CD1c-positive myeloid dendritic cell (primary cell): Measurements from ENCODE around the gene AUP1.
A peak's percentile ranks its signal among the peaks of the same experiment; 100 is the strongest.

Source experiments
- DNase-seq: peaks from one replicate; pipeline ENCODE4 v3.0.0-alpha.2; 2016; ENCODE audit errors: extremely low spot score

AUP1 gene

GRCh38 chr2:74535440-74535965, 6.0 kb upstream of the AUP1 start:
- no peak for DNase-seq

DNA sequence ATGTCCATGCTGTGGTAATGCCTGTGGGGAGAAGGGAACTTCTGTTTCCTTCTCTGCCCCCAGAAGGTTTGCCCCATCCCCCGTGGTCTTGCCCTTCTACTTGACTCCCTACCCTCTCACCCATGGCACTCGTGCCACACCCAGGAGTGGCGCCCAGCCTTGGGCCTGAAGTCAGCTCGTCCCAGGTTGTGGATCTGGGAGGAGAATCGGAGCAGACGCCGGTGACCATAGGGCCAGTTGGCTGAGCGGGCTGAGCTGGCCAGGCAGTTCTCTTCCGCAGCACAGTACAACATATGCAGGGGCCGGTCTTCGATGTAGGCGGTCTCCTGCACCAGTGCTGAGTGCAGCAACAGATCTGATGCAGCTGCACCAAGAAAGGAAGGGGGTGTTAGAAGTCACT, 4.9 kb upstream of the AUP1 start:
- DNase-seq = no peak

DNA sequence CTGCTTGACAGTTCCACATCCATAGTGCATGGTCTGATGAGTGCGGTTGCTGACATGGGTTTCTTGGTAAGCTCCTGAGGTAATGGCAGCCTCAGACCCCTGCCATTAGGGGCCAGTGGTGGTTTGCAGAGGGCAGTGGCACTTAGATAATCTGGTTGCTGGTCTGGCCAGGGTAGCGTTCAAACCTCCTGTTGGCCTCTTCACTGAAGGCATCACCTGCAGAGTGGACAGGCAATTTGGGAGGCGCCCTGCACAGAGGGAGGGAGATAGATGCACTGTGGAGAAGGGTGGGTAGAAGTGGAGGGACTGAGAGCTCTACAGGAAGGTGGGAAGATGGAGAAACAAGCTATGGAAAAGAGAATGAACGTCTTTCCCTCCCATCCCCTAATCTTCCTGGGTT, 4.0 kb upstream of the AUP1 start:
- no peak for DNase-seq

- DNase-seq = peak; percentile 54
Observed at GRCh38 chr2:74532222-74532621, 2.7 kb upstream of the AUP1 start.

GRCh38 chr2:74531666-74532065, 2.2 kb upstream of the AUP1 start:
- no peak for DNase-seq

- DNase-seq = peak; percentile 45
Observed at GRCh38 chr2:74530239-74531187, 1.0 kb upstream of the AUP1 start.

DNA sequence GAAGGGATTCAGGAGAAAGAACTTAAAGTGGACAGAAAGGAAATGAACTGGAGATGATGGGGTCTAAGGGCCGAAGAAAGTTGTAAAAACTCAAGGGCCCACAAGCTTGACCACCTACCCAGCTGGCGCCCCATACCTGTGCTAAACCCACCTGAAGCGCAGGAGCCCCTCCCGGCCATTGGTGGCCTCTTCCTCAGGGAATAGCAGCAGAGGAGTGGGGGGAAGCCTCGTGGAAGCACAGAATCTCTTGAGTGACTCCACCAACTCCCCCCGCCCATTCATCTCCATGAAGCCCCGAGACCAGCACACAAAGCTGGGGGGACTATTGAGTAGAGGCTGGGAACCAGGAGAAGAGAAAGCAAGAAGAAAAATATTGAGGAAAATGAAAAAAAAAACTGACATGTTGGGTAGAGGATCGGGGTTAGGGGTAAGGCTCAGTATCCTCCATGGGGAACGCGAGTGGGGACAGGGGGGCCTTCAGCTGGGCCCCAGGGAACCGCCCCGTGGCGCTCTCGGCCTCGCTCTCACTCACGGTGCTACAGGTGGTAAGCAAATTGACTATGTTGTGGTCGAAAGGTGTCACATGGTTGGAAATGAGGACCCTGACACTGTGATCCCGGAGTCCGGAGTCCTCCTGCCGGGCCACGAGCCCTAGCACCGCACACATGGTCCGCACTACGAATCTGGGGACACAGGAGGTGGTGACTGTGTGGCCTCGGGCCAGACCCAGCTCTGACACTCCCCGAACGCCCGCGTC, 728 bp downstream of the AUP1 start:
- no peak for DNase-seq

DNA sequence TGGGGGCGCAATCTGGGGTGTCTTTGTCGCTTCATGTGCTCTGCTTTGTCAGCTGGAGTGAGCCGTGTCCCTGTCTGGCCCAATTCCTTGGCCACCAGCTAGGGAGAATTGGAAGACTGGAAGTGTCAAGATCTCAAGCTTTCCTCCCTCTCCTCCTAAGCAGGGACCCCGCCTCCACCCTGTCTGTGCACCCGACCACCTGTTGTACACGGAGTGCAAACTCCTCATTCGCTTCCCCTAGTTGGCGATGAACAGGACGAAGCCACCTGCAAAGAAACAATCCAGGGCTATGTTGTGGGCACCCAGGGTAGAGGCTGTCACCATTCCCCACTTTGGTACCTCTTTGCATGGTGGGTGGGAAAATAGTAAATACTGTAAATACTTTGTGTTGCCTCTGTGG, 1.8 kb downstream of the AUP1 start:
- no peak for DNase-seq

GRCh38 chr2:74526649-74527230, 2.8 kb downstream of the AUP1 start:
- DNase-seq = no peak

DNA sequence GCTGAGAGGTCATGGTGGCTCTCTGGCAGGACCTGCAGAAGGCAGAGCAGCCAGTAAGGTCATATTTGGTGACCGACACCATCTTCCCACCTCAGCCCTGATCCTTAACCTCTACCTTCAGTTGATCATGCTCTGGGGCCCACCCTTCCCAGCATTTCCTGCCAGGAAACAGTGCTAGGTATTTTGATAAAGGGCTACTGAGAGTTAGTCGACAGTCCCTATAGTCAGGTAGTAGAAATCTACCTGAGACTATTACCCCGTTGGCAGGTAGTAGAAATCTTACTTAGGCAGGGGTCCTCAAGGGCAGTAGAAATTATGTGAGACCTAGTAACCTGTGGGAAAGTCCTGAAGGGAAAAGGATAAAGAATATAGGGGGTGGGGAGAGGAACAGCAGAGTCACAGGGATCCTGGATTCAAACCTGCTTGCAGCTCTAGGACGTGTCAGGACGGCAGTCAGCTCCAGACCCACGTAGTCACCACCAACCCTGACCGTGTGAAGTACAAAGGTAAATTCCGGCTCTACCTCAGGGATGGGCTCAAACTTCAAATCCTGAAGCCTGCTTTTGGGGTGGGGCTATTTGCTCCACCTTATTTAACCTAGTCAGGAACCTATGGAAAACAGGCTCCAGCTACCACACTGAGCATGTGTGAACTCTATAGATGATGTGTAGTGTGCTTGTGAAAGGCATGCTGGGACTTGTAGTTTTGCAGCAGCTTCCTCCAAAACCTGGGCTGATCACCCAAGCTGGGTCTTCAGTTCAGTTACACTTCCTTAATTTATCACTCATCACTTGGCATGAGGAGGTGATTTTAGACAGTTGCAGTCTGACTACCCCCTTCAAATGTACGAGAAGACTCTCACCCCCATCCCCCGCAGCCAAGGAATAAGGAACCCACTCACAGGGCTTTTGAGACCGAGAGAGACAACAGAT, 3.5 kb downstream of the AUP1 start, which contains the start of gene DQX1:
Gene DQX1, minus strand, starts transcription at position 515 of the 932 bp plus-strand sequence. Its CDS starts 502 bp downstream, at position 13.
- DNase-seq = peak; percentile 85

- no peak for DNase-seq
Observed at GRCh38 chr2:74524955-74525716, 4.4 kb downstream of the AUP1 start.

- DNase-seq = no peak
Observed at GRCh38 chr2:74524005-74524404, 5.5 kb downstream of the AUP1 start.

DNA sequence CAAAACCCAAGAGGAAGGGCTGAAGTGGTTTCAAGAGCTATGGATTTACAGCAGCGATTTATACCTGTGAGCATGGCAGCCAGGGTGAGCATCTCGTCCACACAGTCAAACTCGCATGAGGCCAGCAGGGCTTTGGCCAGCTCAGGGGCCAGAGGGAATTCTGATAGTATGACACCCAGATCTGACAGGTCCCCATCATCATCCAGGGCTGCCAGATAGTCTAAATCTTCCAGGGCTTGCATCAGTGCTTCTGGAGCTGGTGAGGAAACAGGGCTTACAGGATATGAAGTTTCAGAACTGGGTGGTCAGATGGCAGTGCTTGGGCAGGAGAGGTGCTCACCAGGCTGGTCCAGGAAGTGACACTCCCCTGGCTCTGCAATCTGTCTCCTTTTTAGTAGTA, 7.0 kb downstream of the AUP1 start:
- DNase-seq = no peak

- no peak for DNase-seq
Observed at GRCh38 chr2:74516650-74517049, 12.9 kb downstream of the AUP1 start.

- peak; percentile 63 for DNase-seq
Observed at GRCh38 chr2:74515981-74516633, 13.4 kb downstream of the AUP1 start.

GRCh38 chr2:74515271-74515980, 14.1 kb downstream of the AUP1 start:
- no peak for DNase-seq

GRCh38 chr2:74514368-74515270, 14.9 kb downstream of the AUP1 start, which contains the start of gene TLX2:
TLX2 (plus strand) TSS chr2:74514450; CDS start chr2:74514807, 357 bp downstream.
- DNase-seq = no peak
